Heart left ventricle (tissue), 16 donors: ENCODE measurements around the gene TAPBP. TPM values are rescaled to one million over a fixed set of nuclear protein-coding genes. Genes with fewer than 3 reads are reported as not detected.
A peak's percentile ranks its signal among the peaks of the same experiment; 100 is the strongest.

Experiments used
- ATAC-seq, 4 donors: fragments of 200-7000 bp; cut with Tn5 transposase; one replicate each; pipeline ENCODE4 v1.9.1; 2020 to 2022; ENCODE audit warnings: moderate library complexity in 4 of 4, mild to moderate bottlenecking in 3 of 4, moderate number of reproducible peaks in 1 of 4
- DNase-seq, 5 donors: peaks; one replicate each; pipeline ENCODE4 v3.0.0-alpha.2; 2020
- H3K27ac ChIP-seq, 12 donors: fragments of 200-600 bp; sonication (generic) in 4 of 12; one replicate each; pipeline versions ENCODE4 v1.5.0 to v1.8.0; 2016 to 2022; ENCODE audit warnings: mild to moderate bottlenecking in 2 of 12
- H3K27me3 ChIP-seq, 9 donors: fragments of 200-600 bp; sonication (generic) in 2 of 9; one replicate each; pipeline versions ENCODE4 v1.5.1 to v1.8.0; 2016 to 2022; ENCODE audit warnings: mild to moderate bottlenecking in 3 of 9
- H3K36me3 ChIP-seq, 9 donors: fragments of 200-600 bp; sonication (generic) in 2 of 9; one replicate each; pipeline versions ENCODE4 v1.5.0 to v1.8.0; 2018 to 2022; ENCODE audit warnings: mild to moderate bottlenecking in 2 of 9
- H3K4me1 ChIP-seq, 12 donors: fragments of 200-600 bp; sonication (generic) in 4 of 12; one replicate each; pipeline versions ENCODE4 v1.5.0 to v1.8.0; 2016 to 2022; ENCODE audit warnings: mild to moderate bottlenecking in 3 of 12
- H3K4me3 ChIP-seq, 12 donors: fragments of 200-600 bp; sonication (generic) in 4 of 12; one replicate each; pipeline versions ENCODE4 v1.5.0 to v1.8.0; 2017 to 2022; ENCODE audit warnings: mild to moderate bottlenecking in 9 of 12, moderate library complexity in 4 of 12
- H3K9me3 ChIP-seq, 12 donors: fragments of 200-600 bp; sonication (generic) in 4 of 12; one replicate each; pipeline versions ENCODE4 v1.5.0 to v1.8.0; 2016 to 2022; ENCODE audit warnings: mild to moderate bottlenecking in 1 of 12
- CTCF ChIP-seq, 12 donors: fragments of 200-600 bp; sonication (generic) in 4 of 12; IDR thresholded peaks; one replicate each; pipeline versions ENCODE4 v1.5.0 to v1.8.0; 2018 to 2022; ENCODE audit warnings: antibody characterized with exemption in 12 of 12, mild to moderate bottlenecking in 5 of 12
- POLR2A ChIP-seq, 2 donors: fragments of 450-650 bp; IDR thresholded peaks; one replicate each; pipeline ENCODE4 v1.6.1; 2017; ENCODE audit warnings: antibody characterized with exemption in 2 of 2, mild to moderate bottlenecking in 2 of 2, moderate library complexity in 2 of 2
- WGBS, 4 donors: extraction: QIAGEN DNeasy Blood & Tissue Kit in 2 of 4; methylation state at CpG; one replicate each; pipeline versions ENCODE4 v1.1.5 to v1.1.7; 2013 to 2018; 5-methylcytosine and 5-hydroxymethylcytosine counted together
- intact Hi-C, 10 donors: fragments of 100-400 bp; cut with DNase I; formaldehyde crosslinking; loops; one replicate each; pipeline versions ENCODE4 v1.11.1 to v1.14.2; 2022
- polyA plus RNA-seq, 2 donors: library from polyadenylated mRNA; stranded (reverse); fragments of 200-250 nt; gene quantifications; one replicate each; pipeline ENCODE4 v1.2.3, GENCODE V29; 2013
- total RNA-seq, 9 donors: library from RNA; depleted of rRNA in 2 of 9; stranded (reverse); fragments of >200 nt in 2 of 9; fragmentation: NEBNext Ultra II Directional in 3 of 9; extraction: Animal tissue kit (Norgen Biotek cat#: 25700) in 3 of 9; gene quantifications; one replicate each; pipeline versions ENCODE4 v1.1.0 to v1.2.4, GENCODE V29; 2016 to 2023
- donor health status: ischemic (EF 13 %, LVEDD 7.1; RV severe dilation, severe dysfunction).
- donor health status: healthy with polysubstance abuse.
- donor health status: DM: no; HTN: yes; CAD: no.
- donor health status: DM: no; HTN: no; CAD: no.
- donor health status: ischemic (EF 25% LVEDD 6.9; RV normal size, moderate dysfunction).
- donor health status: ischemic (EF 25% LVEDD 5.7; RV mildly dilated, moderate dysfunction).
- donor health status: healthy.
- donor health status: DM: yes; HTN: yes; CAD: no.
- donor health status: ischemic (EF 35%, LVEDD 5.7; RV mildly dilated, moderate dysfunction).
- donor health status: nonischemic (EF 11% LVEDD 7.7; RV severe dilation, severe dysfunction).
- donor health status: DM: yes; HTN: yes; CAD: no.
- donor health status: PGD.
- donor health status: ischemic (EF 29% LVEDD 5.4; RV normal size, mild dysfunction).
- donor health status: nonischemic (EF 23%, LVEDD 6.1; RV moderate dilation, normal function).

The TAPBP gene
- total and polyA plus RNA-seq, 11 donors, result 28.3 to 248 (median 86.0) TPM

- Histone ChIP-seq H3K27me3 (no peaks in the 10 kb centered on the region), H3K36me3 (peaks cover 0 to 38% (median 30%) of the 10 kb centered on the region in 9 donors), H3K4me3 (peak overlapping the region; percentile 64 to 99 (median 93)), H3K9me3 (no peaks in the 10 kb centered on the region), H3K4me1 (peaks cover 0 to 72% (median 40%) of the 10 kb centered on the region in 12 donors), H3K27ac (peak overlapping the region; percentile 85 to 99 (median 97))
- 5 to 7% (median 6%) methylated on average over 10 of the region's 10 CpGs for WGBS, 4 donors
- DNase-seq (peak; percentile 68 to 84 (median 74)), ATAC-seq (peak; percentile 13 to 63 (median 26))
- TF ChIP-seq POLR2A (IDR thresholded peaks at IDR 0.05) (no peak), CTCF (IDR thresholded peaks at IDR 0.05) (no peak)
- intact Hi-C loops, result loop anchor here in 2 of 10 donors (2.0 to 5.0 kb wide), 2 partner anchors 16 to 37 kb away; partner anchors contain the start of genes B3GALT4 (in 1 of the 2) and RGL2 (in 1 of the 2)
Observed at GRCh38 chr6:33314515-33314942, 651 bp upstream of the TAPBP start.

GRCh38 chr6:33313105-33313708 is 671 bp downstream of the TAPBP start:
- Histone ChIP-seq H3K4me3 (peak overlapping the region; percentile 64 to 99 (median 93)), H3K4me1 (peaks cover 0 to 69% (median 34%) of the 10 kb centered on the region in 12 donors), H3K27ac (peak overlapping the region; percentile 85 to 99 (median 97)), H3K36me3 (peaks cover 0 to 38% (median 29%) of the 10 kb centered on the region in 9 donors), H3K9me3 (no peaks in the 10 kb centered on the region), H3K27me3 (no peaks in the 10 kb centered on the region)
- ATAC-seq, result peak in 3 of 4 donors; percentile 2 to 11 (median 5)
- DNase-seq, result peak; percentile 60 to 78 (median 63)
- intact Hi-C loops, result loop anchor here in 1 of 10 donors (2.0 to 5.0 kb wide), 2 partner anchors 14 to 36 kb away; partner anchors contain the start of genes B3GALT4 and RGL2
- TF ChIP-seq POLR2A (IDR thresholded peaks at IDR 0.05) (no peak), CTCF (IDR thresholded peaks at IDR 0.05) (no peak)
- 1% methylated on average over 30 to 33 of the region's 33 CpGs for WGBS, 4 donors

- Histone ChIP-seq H3K4me1 (peaks cover 0 to 66% (median 33%) of the 10 kb centered on the region in 12 donors), H3K36me3 (peaks cover 0 to 45% (median 36%) of the 10 kb centered on the region in 9 donors), H3K27ac (peak overlapping the region; percentile 85 to 99 (median 97)), H3K4me3 (peak overlapping the region; percentile 64 to 99 (median 93)), H3K27me3 (no peaks in the 10 kb centered on the region), H3K9me3 (no peaks in the 10 kb centered on the region)
- intact Hi-C loops, result loop anchor here in 1 of 10 donors (2.0 to 5.0 kb wide), 2 partner anchors 14 to 35 kb away; partner anchors contain the start of genes B3GALT4 and RGL2
- peak in 4 of 5 donors; percentile 60 to 66 (median 64) for DNase-seq
- peak in 2 of 4 donors; percentile 14 to 19 for ATAC-seq
- TF ChIP-seq POLR2A (IDR thresholded peaks at IDR 0.05) (no peak), CTCF (IDR thresholded peaks at IDR 0.05) (no peak)
- WGBS, 4 donors, result 6 to 9% (median 7%) methylated on average over 24 to 29 of the region's 29 CpGs
Observed at GRCh38 chr6:33312361-33313104, 1.3 kb downstream of the TAPBP start.

- ATAC-seq, result no peak
- Histone ChIP-seq H3K4me3 (no peak overlapping the region), H3K9me3 (no peaks in the 10 kb centered on the region), H3K27me3 (no peaks in the 10 kb centered on the region), H3K4me1 (peaks cover 0 to 59% (median 6%) of the 10 kb centered on the region in 12 donors), H3K36me3 (peaks cover 0 to 96% (median 80%) of the 10 kb centered on the region in 9 donors), H3K27ac (no peak overlapping the region)
- TF ChIP-seq CTCF (IDR thresholded peaks at IDR 0.05), result no peak
- no peak for TF ChIP-seq POLR2A (IDR thresholded peaks at IDR 0.05)
- WGBS, 4 donors, result 84 to 90% (median 88%) methylated on average over 4 of the region's 4 CpGs
- intact Hi-C loops, result no loop called here
- no peak for DNase-seq
Observed at GRCh38 chr6:33306356-33306755, 7.5 kb downstream of the TAPBP start.
